Measurements from ENCODE around the gene EML6. TPM values are rescaled to one million over a fixed set of nuclear protein-coding genes. Genes with fewer than 3 reads are reported as not detected.

The EML6 gene
- total RNA-seq, 1 donor from 2014 or later, result 1.6 TPM

GRCh38 chr2:54909001-54909400, 185.5 kb downstream of the EML6 start:
- DNase-seq (ENCODE audit: low read depth), result no peak

- DNase-seq (ENCODE audit: low read depth), result no peak
Observed at GRCh38 chr2:54912305-54912704, 188.8 kb downstream of the EML6 start.

- DNase-seq (ENCODE audit: low read depth), result no peak
Observed at GRCh38 chr2:54912893-54913292, 189.4 kb downstream of the EML6 start.

DNA sequence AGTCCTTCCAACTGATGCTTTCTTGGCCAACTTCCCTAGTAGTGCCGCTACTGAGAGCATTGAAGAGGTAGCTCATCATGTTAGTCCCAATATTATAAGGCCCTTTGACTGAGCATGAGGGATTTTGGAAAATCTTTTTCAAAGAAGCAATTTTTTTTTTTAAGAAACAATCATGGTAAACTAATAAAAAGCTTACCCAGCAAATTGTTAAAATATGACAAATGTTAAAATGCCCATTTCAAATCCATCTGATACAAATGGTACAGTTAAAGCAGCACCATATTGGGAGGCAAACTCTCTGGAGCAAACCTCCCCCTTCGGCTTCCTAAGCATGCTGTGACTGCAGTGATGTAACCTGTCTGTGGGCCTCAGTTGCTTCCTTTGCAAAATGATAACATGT, 191.2 kb downstream of the EML6 start:
- DNase-seq (ENCODE audit: low read depth), result no peak

DNA sequence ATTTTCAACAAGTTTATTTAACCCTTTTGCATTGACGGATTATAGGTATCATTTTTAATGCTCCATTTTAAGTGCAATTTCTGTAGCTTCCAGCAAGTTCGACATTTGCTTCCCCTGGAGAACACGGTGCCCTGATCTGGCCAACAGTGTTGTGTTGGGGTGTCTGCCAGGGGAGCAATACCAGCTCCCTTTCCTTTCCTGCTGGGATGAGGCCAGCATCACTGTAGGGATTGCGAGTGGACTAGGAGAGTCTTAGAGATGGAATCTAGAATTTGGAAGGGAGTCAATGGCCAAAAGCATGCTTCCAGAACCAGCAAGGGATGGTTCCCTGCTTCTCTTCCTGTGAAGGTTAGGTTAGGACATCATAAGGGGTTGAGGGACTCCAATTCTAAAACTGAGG, 191.6 kb downstream of the EML6 start:
- DNase-seq (ENCODE audit: low read depth), result no peak

- DNase-seq (ENCODE audit: low read depth), result no peak
Observed at GRCh38 chr2:54916637-54917036, 193.2 kb downstream of the EML6 start.

- no peak for DNase-seq (ENCODE audit: low read depth)
Observed at GRCh38 chr2:54918647-54919280, 195.3 kb downstream of the EML6 start.

DNA sequence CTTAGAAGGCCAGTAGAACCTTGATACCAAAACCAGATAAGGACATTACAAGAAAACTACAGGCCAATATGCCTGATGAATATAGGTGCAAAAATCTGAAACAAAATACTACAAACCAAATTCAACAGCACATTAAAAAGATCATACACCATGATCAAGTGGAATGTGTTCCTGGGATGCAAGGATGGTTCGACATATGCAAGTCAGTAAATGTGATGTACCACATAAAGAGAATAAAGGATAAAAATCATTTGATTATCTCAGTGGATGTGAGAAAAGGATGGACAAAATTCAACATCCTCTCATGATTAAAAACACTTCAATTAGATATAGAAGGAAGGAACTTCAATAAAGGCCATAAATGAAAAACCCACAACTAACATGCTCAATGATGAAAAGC, 197.2 kb downstream of the EML6 start:
- no peak for DNase-seq (ENCODE audit: low read depth)

- DNase-seq (ENCODE audit: low read depth), result no peak
Observed at GRCh38 chr2:54924121-54924520, 200.7 kb downstream of the EML6 start.

- no peak for DNase-seq (ENCODE audit: low read depth)
Observed at GRCh38 chr2:54925022-54925421, 201.6 kb downstream of the EML6 start.

DNA sequence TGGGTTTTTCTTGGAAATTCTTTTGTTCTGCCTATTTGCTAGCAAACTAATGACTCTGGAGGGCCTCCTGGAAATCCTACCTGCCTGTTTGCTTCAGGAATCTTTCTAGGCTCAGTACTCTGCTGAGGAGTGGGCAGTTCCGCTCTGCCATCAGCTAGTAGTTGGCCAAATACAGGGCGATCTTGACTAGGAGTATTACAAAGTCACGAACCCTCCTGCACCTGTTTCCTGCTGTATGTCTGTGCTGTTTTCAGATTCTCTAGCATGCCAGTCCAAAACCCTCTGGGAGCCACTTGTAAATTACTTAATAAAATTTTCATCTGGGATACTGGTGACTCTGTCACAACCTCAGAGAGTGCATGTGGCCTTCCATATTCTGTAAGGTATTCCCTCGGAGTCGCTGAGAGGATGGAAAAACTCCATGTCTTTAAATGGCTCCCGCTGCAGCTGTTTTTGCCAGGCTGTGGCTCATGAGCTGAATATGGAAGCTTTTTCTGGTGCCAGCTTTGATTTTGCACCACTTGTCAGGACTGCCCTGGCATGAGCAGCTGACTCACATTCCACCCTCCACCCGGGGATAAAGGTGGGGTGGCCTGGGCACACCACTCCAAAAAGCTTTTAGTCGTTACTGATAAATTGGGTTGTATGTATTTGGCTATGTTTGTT, 203.8 kb downstream of the EML6 start:
- no peak for DNase-seq (ENCODE audit: low read depth)

- no peak for DNase-seq (ENCODE audit: low read depth)
Observed at GRCh38 chr2:54927751-54928615, 204.5 kb downstream of the EML6 start.

GRCh38 chr2:54928719-54929118, 205.3 kb downstream of the EML6 start:
- DNase-seq (ENCODE audit: low read depth), result no peak

DNA sequence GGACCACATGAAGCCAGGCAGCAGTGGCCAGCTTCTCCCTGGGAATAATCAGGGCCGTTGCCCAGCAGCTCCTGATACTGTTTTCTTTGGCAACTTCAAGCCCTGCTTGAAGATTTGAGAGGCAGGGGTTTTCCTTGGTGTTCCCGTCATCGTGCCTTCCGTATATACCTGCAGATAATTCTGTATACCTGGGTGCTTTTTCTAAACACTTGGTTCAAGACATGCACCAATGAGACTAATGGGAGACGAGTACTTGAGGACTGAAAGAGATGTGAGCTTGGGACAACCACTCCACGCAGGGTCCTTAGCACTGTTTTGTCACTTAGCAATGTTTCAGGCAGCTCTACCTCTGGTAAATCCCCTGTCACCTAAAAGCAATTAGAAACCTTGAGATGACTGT, 208.0 kb downstream of the EML6 start:
- DNase-seq (ENCODE audit: low read depth), result no peak

- no peak for DNase-seq (ENCODE audit: low read depth)
Observed at GRCh38 chr2:54935389-54935788, 211.9 kb downstream of the EML6 start.

DNA sequence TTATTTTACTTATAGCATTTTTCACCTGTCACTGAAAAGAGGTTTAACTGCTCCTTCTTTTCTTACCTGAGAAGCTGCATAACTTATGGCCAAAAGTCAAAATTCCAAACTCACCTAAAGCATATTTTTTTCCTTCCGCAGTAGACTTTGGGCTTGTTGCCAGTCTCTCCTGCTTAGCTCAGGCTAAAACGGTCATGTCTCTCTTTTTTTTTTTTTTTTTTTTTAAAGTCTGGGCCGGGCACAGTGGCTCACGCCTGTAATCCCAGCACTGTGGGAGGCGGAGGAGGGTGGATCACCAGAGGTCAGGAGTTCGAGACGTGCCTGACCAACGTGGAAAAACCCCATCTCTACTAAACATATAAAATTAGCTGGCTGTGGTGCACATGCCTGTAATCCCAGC, 213.3 kb downstream of the EML6 start:
- DNase-seq (ENCODE audit: low read depth), result peak; percentile 64

DNA sequence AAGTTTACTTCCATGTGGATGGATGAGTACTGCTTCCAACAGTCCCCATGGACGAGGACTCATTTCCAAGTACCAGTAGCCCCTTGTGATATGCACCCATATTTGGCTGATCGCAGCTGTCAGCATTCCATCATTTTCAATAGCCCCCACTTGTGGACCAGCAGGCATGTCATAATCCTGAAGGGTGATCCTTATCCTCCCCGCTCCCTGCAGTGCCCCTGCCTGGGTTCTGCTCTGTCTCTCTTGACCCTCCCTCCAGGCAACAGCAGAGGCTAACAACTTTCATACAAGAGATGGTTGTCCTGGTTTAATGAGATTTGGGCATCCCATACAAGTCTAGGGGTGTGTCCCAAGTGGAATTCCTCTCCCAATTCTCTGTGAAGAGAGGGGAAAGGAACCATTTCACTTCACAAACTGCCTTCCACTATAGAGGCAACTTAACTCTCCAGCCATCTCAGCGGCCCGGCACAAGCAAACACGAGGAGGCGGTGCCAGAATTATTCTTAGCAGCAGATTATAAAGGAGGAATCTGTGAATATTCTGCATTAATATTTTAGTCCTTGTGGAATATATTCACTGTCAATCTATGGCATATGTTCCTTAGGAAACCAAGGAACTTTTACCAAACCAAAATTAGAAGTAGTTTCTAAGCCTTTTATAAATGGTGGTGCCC, 216.1 kb downstream of the EML6 start:
- DNase-seq (ENCODE audit: low read depth), result no peak

GRCh38 chr2:54940723-54941122, 217.3 kb downstream of the EML6 start:
- DNase-seq (ENCODE audit: low read depth), result no peak

GRCh38 chr2:54941248-54941984, 218.0 kb downstream of the EML6 start:
- no peak for DNase-seq (ENCODE audit: low read depth)

GRCh38 chr2:54942373-54942772, 218.9 kb downstream of the EML6 start:
- no peak for DNase-seq (ENCODE audit: low read depth)

- DNase-seq (ENCODE audit: low read depth), result no peak
Observed at GRCh38 chr2:54944724-54945326, 221.4 kb downstream of the EML6 start.

Measured in renal cortical epithelial cell (primary cell).